ENCODE measurements around the gene DGKD. TPM values are rescaled to one million over a fixed set of nuclear protein-coding genes. Genes with fewer than 3 reads are reported as not detected.

The DGKD gene
- total and polyA plus RNA-seq, 2 donors from 2014 or later, result 2.6 to 32.3 TPM

DNA sequence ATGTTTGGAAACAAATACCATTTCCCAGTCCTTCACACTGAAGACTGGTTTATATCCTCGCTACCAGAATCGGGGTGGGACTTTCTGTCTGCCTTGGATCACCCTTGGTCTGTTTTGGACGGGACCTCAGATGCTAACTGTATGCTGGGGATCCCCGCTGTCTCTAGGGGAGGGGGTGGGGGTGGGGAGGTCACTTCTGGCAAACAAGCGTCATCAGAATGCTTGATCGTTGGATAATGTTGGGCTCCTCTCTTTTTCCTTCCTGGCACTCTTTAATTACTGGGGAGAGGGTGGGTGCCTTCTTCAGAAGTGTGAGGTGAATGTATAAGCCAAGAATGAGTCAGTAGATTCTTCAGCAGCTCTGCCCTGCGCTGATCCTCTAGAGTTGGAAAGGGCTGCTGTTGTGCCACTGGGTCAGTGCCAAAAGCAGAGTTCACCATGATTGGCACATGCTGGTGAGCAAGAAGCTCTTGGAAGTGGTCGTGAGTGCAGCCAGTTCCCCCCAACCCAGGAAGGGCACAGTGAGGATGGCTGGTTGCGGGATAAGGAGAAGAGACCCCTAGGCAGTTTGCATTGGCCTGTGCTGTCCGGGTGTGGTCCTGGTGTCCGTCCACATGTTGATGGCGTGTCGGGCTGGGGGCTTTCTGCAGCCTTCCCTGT, 32.2 kb downstream of the DGKD start:
- intact Hi-C loops (cut with DNase I), result no loop called here
- no peaks in the 10 kb centered on the region for H3K9me3 ChIP-seq (ENCODE audit: control insufficient read depth in 2 of 3, insufficient read depth in 1 of 3, low read length in 3 of 3)
- peaks cover 0 to 14% (median 0%) of the 10 kb centered on the region in 3 donors for H3K4me1 ChIP-seq (ENCODE audit: control insufficient read depth in 2 of 3, insufficient read depth in 2 of 3, low read depth in 1 of 3, low read length in 3 of 3)
- peak in 1 of 5 donors; percentile 60 for DNase-seq
- H3K9ac ChIP-seq (ENCODE audit: low read length in 3 of 3), result no peak overlapping the region
- peaks cover 0 to 4% (median 0%) of the 10 kb centered on the region in 3 donors for H3K36me3 ChIP-seq (ENCODE audit: control insufficient read depth in 2 of 3, insufficient read depth in 3 of 3, low read length in 3 of 3)
- no peak overlapping the region for H3K27ac ChIP-seq (ENCODE audit: low read depth in 2 of 2, low read length in 2 of 2)
- FAIRE-seq, result no peak
- H3K27me3 ChIP-seq (ENCODE audit: control insufficient read depth, insufficient read depth, low read length), result no peaks in the 10 kb centered on the region
- TF ChIP-seq CTCF (IDR thresholded peaks at IDR 0.05; ENCODE audit: borderline replicate concordance, extremely low read depth, insufficient read depth), result no peak
- no peak overlapping the region for H3K4me3 ChIP-seq (ENCODE audit: low read length in 3 of 3)

DNA sequence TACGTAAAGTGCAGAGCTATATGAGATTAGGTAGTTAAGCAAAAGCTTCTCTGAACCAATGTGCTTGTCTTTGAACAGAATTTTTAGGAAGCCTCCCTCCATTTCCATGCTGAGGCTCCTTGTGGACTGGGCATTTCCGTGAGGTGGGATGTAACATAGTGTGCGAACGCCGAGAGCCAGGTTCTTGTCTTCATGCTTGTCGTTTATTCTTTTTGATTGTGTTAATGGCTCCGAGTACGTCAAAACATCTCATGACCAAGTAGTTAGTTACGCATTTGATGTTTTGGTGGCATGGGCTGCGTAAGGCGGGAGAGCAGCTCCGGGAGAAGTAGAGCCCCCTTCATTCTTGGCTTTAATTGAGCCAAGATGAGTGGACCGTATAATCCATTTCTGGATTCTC, 32.9 kb downstream of the DGKD start:
- Histone ChIP-seq H3K27me3 (ENCODE audit: control insufficient read depth, insufficient read depth, low read length) (no peaks in the 10 kb centered on the region), H3K4me1 (ENCODE audit: control insufficient read depth in 2 of 3, insufficient read depth in 2 of 3, low read depth in 1 of 3, low read length in 3 of 3) (peaks cover 0 to 14% (median 0%) of the 10 kb centered on the region in 3 donors), H3K9ac (ENCODE audit: low read length in 3 of 3) (no peak overlapping the region), H3K27ac (ENCODE audit: low read depth in 2 of 2, low read length in 2 of 2) (peak overlapping the region in 1 of 2 donors; percentile 73), H3K36me3 (ENCODE audit: control insufficient read depth in 2 of 3, insufficient read depth in 3 of 3, low read length in 3 of 3) (peaks cover 0 to 4% (median 0%) of the 10 kb centered on the region in 3 donors), H3K4me3 (ENCODE audit: low read length in 3 of 3) (no peak overlapping the region), H3K9me3 (ENCODE audit: control insufficient read depth in 2 of 3, insufficient read depth in 1 of 3, low read length in 3 of 3) (no peaks in the 10 kb centered on the region)
- intact Hi-C loops (cut with DNase I), result no loop called here
- no peak for DNase-seq
- FAIRE-seq, result no peak
- TF ChIP-seq CTCF (IDR thresholded peaks at IDR 0.05; ENCODE audit: borderline replicate concordance, extremely low read depth, insufficient read depth), result no peak

DNA sequence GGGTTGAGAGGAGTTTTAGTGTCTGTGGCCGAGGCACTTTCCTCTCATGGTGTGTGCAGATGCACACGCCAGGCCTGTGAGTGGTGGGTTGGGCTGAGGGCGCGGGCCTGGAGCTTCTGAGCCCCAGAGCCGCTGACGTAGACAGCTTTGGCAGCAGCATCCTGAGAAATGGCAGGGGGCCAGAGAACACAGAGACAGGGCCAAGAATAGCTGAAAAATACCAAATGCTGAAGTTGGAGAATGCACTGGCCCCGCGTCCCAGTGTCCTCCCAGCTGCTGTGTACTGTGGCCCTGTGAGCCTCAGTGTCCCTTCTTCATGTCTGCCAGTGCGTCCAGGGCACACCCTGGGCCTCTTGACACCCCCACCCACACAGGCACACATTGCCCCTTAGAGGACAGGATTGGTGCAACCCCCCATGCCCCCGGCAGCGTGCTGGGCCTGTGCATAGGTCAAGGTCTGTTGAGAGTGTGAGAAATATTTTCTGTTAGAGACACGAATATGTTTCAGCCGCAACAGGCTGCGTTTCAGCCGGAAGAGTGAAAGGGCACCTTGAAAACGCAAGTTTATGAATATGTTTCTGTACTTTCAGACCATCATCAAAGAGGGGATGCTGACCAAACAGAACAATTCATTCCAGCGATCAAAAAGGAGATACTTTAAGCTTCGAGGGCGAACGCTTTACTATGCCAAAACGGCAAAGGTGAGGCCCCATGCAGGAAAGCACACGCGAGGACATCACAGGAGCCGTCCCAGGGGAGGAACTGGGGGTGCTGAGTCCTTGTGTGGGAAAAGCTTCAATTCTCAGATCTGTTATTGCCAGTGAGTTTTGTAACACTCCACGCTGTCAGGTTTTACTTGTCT, 33.6 kb downstream of the DGKD start:
- no peak for TF ChIP-seq CTCF (IDR thresholded peaks at IDR 0.05; ENCODE audit: borderline replicate concordance, extremely low read depth, insufficient read depth)
- Histone ChIP-seq H3K9ac (ENCODE audit: low read length in 3 of 3) (peak overlapping the region in 1 of 3 donors; percentile 47), H3K9me3 (ENCODE audit: control insufficient read depth in 2 of 3, insufficient read depth in 1 of 3, low read length in 3 of 3) (no peaks in the 10 kb centered on the region), H3K4me1 (ENCODE audit: control insufficient read depth in 2 of 3, insufficient read depth in 2 of 3, low read depth in 1 of 3, low read length in 3 of 3) (peaks cover 0 to 14% (median 0%) of the 10 kb centered on the region in 3 donors), H3K36me3 (ENCODE audit: control insufficient read depth in 2 of 3, insufficient read depth in 3 of 3, low read length in 3 of 3) (peaks cover 0 to 4% (median 0%) of the 10 kb centered on the region in 3 donors), H3K4me3 (ENCODE audit: low read length in 3 of 3) (peak overlapping the region in 1 of 3 donors; percentile 19), H3K27me3 (ENCODE audit: control insufficient read depth, insufficient read depth, low read length) (no peaks in the 10 kb centered on the region), H3K27ac (ENCODE audit: low read depth in 2 of 2, low read length in 2 of 2) (peak overlapping the region; percentile 68 to 73)
- DNase-seq, result peak; percentile 70 to 95 (median 86)
- intact Hi-C loops (cut with DNase I), result no loop called here
- no peak for FAIRE-seq

All from kidney (tissue), 14 donors.